Hippocampal formation (tissue), 2 donors: ENCODE results near the gene ZFP36L2.
A peak's percentile ranks its signal among the peaks of the same experiment; 100 is the strongest.

Experiments used
- DNase-seq, 2 donors: peaks; one replicate each; lab custom pipeline; 2025; lab: John Stamatoyannopoulos, UW

ZFP36L2 gene

GRCh38 chr2:43246641-43247040 is 20.2 kb upstream of the ZFP36L2 start:
- DNase-seq: no peak

GRCh38 chr2:43241558-43241957 is 15.2 kb upstream of the ZFP36L2 start:
- DNase-seq: no peak

DNA sequence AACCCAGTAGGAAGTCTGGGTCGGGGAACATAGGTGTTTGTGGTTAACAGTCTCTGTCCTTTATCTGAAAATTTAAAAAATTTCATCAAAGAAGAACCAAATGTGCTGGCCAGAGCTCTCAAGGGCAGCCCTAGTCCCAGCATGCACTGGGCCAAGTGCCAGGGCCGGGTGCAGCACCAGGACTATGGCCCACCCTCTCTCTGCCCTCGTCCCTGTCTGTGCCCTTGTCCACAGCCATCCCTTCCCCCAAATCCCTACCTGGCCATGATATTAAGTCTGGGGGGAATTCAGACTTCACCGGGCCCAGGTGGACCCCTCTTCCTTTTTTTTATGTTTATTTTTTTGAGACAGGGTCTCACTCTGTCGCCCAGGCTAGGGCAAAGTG is 14.4 kb upstream of the ZFP36L2 start:
- peak in 1 of 2 donors; percentile 4 for DNase-seq

DNA sequence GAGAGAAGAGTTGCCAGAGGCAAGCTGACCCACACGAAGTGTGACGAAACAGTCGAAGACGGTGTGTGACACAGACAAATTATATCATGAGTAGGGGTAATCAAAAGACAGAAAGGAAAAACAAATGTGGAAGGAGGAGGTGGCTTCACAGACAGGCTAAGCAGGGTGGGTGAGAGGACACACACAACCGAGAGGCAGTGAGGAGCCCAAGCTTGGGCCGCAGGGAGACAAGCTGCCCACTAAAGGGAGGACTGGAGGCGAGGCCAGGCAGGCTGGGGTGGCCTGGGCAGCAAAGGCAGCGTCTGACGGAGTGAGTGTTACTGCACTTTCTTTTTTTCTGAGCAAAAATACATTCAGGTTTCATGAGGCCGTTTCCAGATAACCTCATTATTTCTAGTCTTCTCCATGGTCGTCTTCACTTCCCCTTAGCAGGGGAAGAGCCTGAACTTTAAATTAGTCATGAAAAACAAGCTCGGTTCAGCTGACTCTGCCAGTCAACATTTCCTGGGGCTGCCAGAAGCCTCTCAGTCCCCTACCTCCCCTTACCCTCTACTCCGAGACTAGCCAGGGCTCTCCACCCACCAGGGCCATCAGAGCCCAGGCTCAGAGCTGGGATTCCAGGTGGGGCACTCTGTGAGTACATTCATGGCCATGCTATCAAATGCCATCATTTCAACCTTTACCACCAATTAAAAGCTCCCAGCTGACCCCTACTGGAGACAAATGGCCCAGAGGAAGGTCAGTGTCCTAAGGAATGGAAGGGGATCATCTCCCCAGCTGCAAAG is 13.8 kb upstream of the ZFP36L2 start:
- DNase-seq: no peak

- DNase-seq: no peak
Observed at GRCh38 chr2:43238813-43239212, 12.4 kb upstream of the ZFP36L2 start.

GRCh38 chr2:43238176-43238575 is 11.8 kb upstream of the ZFP36L2 start:
- no peak for DNase-seq

DNA sequence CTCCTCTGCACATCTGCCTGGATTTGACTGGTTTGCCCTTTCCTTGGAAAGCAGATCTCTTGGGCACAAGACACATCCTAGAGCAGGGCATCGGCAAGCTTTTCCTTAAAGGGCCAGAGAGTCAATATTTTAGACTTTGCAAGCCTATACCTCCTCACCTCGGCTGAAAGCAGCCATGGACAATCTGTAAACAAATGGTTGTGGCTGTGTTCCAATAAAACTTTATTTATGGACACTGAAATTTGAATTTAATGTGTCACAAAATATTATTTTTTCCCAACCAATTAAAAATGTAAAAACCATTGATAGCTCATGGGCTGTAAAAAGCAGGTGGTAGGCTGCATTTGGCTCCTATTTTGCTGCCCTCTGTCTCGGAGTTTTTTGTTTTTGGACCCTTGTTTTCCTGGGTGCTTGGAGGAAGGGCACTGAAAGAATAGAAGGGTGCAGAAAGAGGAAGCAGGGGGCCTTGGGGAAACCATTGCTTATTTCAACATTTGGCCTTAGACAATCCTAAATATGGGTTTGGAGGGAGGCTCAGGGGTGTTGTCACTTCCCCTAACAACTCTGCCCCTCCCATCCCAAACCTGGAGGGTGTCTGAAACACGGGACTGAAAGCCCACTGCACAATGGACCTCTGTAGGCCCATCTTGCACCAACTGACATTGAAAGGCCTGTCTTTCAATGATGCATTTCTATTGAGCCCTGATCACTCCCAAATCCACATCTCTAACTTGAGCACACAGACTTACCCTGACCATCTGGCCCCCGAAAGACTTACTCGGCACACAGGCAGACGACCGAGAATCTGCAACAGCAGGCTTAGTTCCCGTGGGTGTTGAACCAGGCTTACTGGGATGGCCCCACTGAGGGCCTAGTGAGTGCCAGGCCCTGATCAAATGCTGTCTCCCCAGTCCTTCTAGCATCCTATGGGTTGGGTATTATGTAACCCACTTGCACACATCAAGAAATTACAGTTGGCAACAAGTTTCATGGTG is 7.1 kb upstream of the ZFP36L2 start:
- DNase-seq: peak in 1 of 2 donors; percentile 36

GRCh38 chr2:43230951-43231827 is 4.8 kb upstream of the ZFP36L2 start:
- no peak for DNase-seq

GRCh38 chr2:43230351-43230885 is 4.0 kb upstream of the ZFP36L2 start:
- no peak for DNase-seq

GRCh38 chr2:43228756-43229659 is 2.6 kb upstream of the ZFP36L2 start:
- DNase-seq: no peak

DNA sequence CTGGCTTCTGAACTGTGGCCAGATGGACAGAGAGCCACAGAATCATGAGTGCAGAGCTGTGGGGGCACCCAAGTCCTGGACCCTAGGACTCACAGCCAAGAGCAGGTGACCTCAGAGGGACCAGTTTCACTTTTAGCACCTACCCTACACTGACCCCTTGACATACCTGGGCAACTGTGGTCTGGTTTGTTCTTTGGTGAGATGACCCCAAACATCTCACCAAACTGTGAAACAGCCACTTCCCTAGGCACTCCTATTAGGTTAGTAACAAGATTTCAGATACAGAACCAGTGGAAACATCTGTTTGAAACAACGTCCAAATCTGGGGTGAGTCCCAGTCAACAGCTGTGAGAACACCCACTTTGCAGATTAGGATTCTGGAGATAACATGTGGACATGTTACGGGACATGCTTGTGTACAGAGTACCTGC is 1.9 kb upstream of the ZFP36L2 start:
- DNase-seq: no peak

- no peak for DNase-seq
Observed at GRCh38 chr2:43227830-43228281, 1.4 kb upstream of the ZFP36L2 start.

GRCh38 chr2:43226955-43227829 is 786 bp upstream of the ZFP36L2 start:
- DNase-seq: peak; percentile 87 to 93

DNA sequence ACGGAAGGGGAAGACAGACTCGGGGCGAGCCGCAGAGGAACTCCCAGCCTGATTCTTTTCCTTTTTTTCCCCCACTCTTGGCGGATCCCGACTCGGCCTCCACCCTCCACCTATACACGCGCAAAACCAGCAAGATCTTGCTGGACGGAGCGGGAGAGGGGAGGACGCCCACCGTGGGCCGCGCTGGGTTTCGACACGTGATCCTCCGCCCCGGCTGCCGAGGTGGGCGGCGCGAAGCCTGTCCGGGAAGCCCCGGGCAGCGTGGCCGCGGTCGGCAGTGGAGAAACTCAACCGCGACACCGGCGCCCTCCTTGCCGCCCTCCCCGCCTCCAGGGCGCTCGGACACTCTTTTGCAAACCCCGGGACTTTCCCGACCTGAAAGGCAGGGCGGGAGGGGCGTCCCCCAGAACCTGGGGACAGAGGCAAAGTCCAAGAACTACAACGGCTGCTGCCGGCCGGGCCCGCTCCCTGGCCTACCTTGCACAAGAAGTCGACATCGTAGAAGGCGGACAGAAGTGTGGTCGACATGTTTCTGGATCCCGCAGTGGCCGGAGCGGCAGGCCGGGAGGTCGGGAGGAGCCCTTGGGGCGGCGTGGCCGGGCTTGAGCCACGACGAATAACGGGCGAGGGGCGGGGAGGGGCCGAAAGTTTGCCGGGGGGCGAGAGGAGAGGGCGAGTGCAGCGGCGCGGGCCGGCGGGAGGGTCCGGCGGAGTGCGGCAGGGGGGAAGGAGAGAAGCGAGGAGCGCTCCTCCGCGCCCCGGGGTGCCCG is 433 bp downstream of the ZFP36L2 start:
- DNase-seq: peak in 1 of 2 donors; percentile 71

GRCh38 chr2:43225093-43225787 is 1.2 kb downstream of the ZFP36L2 start:
- no peak for DNase-seq

DNA sequence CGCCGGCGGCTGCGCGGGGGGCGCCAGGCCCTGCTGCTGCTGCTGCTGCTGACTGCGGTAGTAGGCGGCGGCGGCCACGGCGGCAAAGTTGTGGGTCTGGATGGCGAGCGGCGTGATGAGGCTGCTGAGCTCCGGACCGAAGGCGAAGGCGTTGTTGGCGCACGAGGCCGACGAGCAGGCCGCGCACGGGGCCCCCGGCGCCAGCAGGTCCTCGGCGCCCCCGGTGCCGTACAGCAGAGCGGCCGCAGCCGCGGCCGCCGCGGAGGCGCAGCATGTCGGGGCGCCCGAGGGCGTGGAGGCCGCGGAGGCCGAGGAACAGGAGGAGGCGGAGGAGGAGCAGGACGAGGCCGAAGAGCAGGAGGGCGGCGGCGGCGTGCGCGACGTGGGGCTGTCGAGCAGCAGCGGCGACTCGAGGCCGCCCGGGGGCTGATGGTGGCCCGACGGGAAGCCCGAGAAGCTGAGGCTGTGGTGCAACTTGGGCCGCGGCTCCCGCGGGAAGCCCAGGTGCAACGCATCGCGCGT is 1.8 kb downstream of the ZFP36L2 start:
- DNase-seq: no peak

DNA sequence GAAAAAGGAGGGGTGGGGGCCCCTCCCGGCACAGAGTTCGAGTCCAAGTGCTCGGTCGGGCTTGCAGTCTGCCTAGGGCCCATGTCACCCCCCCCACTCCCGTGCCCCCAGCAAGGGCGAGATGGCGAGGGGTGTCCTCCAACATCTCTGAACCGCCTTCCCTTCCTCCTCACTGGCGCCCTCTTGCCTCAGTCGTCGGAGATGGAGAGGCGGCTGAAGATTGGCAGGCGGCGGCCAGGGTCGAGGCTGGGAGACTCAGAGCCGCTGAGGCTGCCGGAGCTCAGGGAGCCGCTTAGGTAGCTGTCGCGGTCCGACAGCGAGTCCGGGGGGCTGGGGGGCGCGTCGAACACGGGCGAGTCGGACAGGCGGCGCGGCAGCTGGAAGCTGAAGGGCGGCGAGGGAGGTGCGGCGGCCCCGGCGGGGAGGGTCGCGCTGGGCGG is 2.3 kb downstream of the ZFP36L2 start:
- peak; percentile 53 to 54 for DNase-seq
